Astrocyte (in vitro differentiated cells and primary cell): ENCODE data around the gene XYLT1. TPM values are rescaled to one million over a fixed set of nuclear protein-coding genes. Genes with fewer than 3 reads are reported as not detected.

Source experiments
- DNase-seq: peaks from one replicate; pipeline ENCODE4 v3.0.0-alpha.2; 2010; ENCODE audit warnings: low read depth
- FAIRE-seq: peaks from 2 replicates; lab custom pipeline; 2011; peaks lifted over from hg19 to GRCh38; lab: Jason Lieb, UNC
- H2AFZ ChIP-seq: 2 replicates; pipeline ENCODE4 v1.6.0; 2012; ENCODE audit warnings: low read depth, low read length, inconsistent platforms
- H3K27ac ChIP-seq: 2 replicates; pipeline ENCODE4 v1.5.1; 2011; ENCODE audit warnings: low read depth, low read length, inconsistent platforms
- H3K27me3 ChIP-seq: 2 replicates; pipeline ENCODE4 v1.6.0; 2011; ENCODE audit warnings: low read length, inconsistent platforms; ENCODE audit not compliant: insufficient read depth
- H3K36me3 ChIP-seq: 2 replicates; pipeline ENCODE4 v1.5.1; 2011; ENCODE audit warnings: low read length, inconsistent platforms; ENCODE audit not compliant: insufficient read depth
- H3K4me1 ChIP-seq: 2 replicates; pipeline ENCODE4 v1.5.1; 2011; ENCODE audit warnings: low read length, inconsistent platforms; ENCODE audit not compliant: insufficient read depth
- H3K4me2 ChIP-seq: 2 replicates; pipeline ENCODE4 v1.6.0; 2012; ENCODE audit warnings: low read length, inconsistent platforms
- H3K4me3 ChIP-seq: 2 replicates; pipeline ENCODE4 v1.5.1; 2011; ENCODE audit warnings: low read depth, mild to moderate bottlenecking, low read length, inconsistent platforms; ENCODE audit not compliant: insufficient read depth
- H3K79me2 ChIP-seq: 2 replicates; pipeline ENCODE4 v1.6.0; 2012; ENCODE audit warnings: mild to moderate bottlenecking, low read length, inconsistent platforms; ENCODE audit not compliant: insufficient read depth
- H3K9ac ChIP-seq: 2 replicates; pipeline ENCODE4 v1.6.0; 2012; ENCODE audit warnings: mild to moderate bottlenecking, low read length, inconsistent platforms
- H3K9me3 ChIP-seq: 2 replicates; pipeline ENCODE4 v1.5.1; 2012; ENCODE audit warnings: low read depth, mild to moderate bottlenecking, low read length, inconsistent platforms; ENCODE audit not compliant: insufficient read depth
- H4K20me1 ChIP-seq: 2 replicates; pipeline ENCODE4 v1.6.0; 2012; ENCODE audit warnings: low read length, inconsistent platforms; ENCODE audit not compliant: insufficient read depth
- H3K27ac Mint-ChIP-seq: one replicate; pipeline ENCODE4 v1.8.0; 2021; ENCODE audit warnings: mild to moderate bottlenecking, mixed read lengths; ENCODE audit not compliant: unreplicated experiment
- H3K27me3 Mint-ChIP-seq: one replicate; pipeline ENCODE4 v1.8.0; 2021; ENCODE audit warnings: low read depth, mixed read lengths; ENCODE audit not compliant: unreplicated experiment
- H3K36me3 Mint-ChIP-seq: one replicate; pipeline ENCODE4 v1.8.0; 2021; ENCODE audit warnings: low read depth, mixed read lengths; ENCODE audit not compliant: unreplicated experiment
- H3K4me1 Mint-ChIP-seq: one replicate; pipeline ENCODE4 v1.8.0; 2021; ENCODE audit warnings: low read depth, mixed read lengths; ENCODE audit not compliant: unreplicated experiment
- H3K4me3 Mint-ChIP-seq: one replicate; pipeline ENCODE4 v1.8.0; 2021; ENCODE audit warnings: mild to moderate bottlenecking, moderate library complexity, mixed read lengths; ENCODE audit not compliant: unreplicated experiment
- H3K9me3 Mint-ChIP-seq: one replicate; pipeline ENCODE4 v1.8.0; 2021; ENCODE audit warnings: mild to moderate bottlenecking, mixed read lengths; ENCODE audit not compliant: unreplicated experiment
- EZH2 ChIP-seq: IDR thresholded peaks from 2 replicates; pipeline ENCODE4 v1.6.1; 2012; ENCODE audit warnings: mild to moderate bottlenecking, low read length, inconsistent platforms; ENCODE audit not compliant: insufficient read depth
- total RNA-seq: library from RNA; stranded (reverse); gene quantifications from 2 replicates; pipeline ENCODE4 v1.2.1, GENCODE V29; 2021
- TF ChIP-seq, protein P1 (sequence below): IDR thresholded peaks from 2 replicates; pipeline ENCODE4 v1.5.1; 2011; ENCODE audit warnings: low read depth, mild to moderate bottlenecking, inconsistent platforms, low read length, moderate library complexity; ENCODE audit not compliant: insufficient read depth

The XYLT1 gene
- total RNA-seq, 1 donor from 2014 or later = 22.9 TPM

DNA sequence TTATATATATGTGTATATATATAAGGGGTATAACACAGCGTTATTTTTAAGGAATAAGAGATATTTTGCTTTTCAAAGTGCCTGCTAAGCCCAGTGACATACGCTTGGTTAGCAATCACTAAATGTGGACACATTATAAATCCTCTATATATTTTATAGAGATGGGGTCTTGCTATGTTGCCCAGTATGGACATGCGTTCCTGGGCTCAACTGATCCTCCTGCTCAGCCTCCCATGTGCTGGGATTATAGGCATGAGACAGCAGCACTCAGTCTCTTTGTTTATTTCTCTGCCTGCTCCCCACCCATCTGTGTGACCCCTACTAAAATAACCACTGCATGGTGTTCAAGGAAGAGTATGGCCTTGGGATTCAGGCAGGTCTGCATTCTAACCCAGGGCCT is 63.4 kb downstream of the XYLT1 start:
- H3K27me3 Mint-ChIP-seq = no peaks in the 10 kb centered on the region
- Histone ChIP-seq H3K79me2 (peaks cover 61% of the 10 kb centered on the region), H3K4me2 (no peak overlapping the region), H3K4me3 (no peak overlapping the region), H2AFZ (no peak overlapping the region), H3K27ac (no peak overlapping the region), H3K36me3 (no peaks in the 10 kb centered on the region), H3K9ac (no peak overlapping the region), H4K20me1 (peaks cover 82% of the 10 kb centered on the region), H3K4me1 (peaks cover 21% of the 10 kb centered on the region), H3K27me3 (no peaks in the 10 kb centered on the region), H3K9me3 (no peaks in the 10 kb centered on the region)
- TF ChIP-seq, protein P1, sequence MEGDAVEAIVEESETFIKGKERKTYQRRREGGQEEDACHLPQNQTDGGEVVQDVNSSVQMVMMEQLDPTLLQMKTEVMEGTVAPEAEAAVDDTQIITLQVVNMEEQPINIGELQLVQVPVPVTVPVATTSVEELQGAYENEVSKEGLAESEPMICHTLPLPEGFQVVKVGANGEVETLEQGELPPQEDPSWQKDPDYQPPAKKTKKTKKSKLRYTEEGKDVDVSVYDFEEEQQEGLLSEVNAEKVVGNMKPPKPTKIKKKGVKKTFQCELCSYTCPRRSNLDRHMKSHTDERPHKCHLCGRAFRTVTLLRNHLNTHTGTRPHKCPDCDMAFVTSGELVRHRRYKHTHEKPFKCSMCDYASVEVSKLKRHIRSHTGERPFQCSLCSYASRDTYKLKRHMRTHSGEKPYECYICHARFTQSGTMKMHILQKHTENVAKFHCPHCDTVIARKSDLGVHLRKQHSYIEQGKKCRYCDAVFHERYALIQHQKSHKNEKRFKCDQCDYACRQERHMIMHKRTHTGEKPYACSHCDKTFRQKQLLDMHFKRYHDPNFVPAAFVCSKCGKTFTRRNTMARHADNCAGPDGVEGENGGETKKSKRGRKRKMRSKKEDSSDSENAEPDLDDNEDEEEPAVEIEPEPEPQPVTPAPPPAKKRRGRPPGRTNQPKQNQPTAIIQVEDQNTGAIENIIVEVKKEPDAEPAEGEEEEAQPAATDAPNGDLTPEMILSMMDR = no peak
- no peak for TF ChIP-seq EZH2
- no peak for DNase-seq
- no peak overlapping the region for H3K27ac Mint-ChIP-seq
- FAIRE-seq = no peak
- no peaks in the 10 kb centered on the region for H3K9me3 Mint-ChIP-seq
- H3K4me1 Mint-ChIP-seq = peaks cover 22% of the 10 kb centered on the region
- H3K4me3 Mint-ChIP-seq = no peak overlapping the region
- peaks cover 5% of the 10 kb centered on the region for H3K36me3 Mint-ChIP-seq

DNA sequence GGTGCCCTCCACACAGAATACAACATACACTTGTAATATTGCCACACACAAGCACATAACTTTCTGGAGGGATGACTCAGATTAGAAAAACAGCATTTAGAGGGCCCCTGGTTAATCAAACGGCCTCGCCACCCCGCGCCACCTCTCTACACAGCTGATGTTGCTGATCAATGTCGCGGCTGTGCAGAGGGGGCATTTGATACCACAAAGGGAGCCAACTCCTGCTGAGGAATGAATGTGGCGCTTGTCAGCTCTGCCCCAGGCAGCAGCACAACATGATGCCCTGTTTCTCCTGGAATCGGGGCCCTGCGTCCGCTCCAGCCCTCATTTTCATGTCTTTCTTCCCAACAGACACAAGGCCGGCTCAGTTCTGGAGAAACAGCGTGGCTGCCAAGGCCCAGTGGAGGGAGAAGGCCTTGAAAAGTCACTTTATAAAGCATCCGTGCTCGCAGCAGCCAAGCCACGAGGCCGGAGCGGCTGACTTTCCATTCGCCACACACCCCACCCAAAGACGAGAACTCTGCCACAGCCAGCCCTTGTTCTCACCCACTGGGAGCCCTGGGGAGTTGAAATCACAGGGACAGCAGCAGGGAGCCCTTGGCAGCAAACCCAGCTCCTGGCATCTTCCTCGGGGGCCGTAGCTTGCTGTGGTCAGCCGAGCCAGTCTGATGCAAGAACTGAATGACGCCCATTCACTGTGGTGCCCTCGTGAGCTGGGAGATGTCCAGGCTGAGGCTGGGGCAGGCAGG is 65.6 kb downstream of the XYLT1 start:
- Mint-ChIP-seq H3K4me3 (no peak overlapping the region), H3K36me3 (peaks cover 5% of the 10 kb centered on the region), H3K4me1 (peaks cover 18% of the 10 kb centered on the region), H3K27ac (peak overlapping the region; percentile 26), H3K27me3 (no peaks in the 10 kb centered on the region), H3K9me3 (no peaks in the 10 kb centered on the region)
- no peak overlapping the region for H3K4me3 ChIP-seq
- peaks cover 58% of the 10 kb centered on the region for H3K79me2 ChIP-seq
- FAIRE-seq (no peak), DNase-seq (peak; percentile 84)
- no peaks in the 10 kb centered on the region for H3K27me3 ChIP-seq
- peak overlapping the region; percentile 64 for H2AFZ ChIP-seq
- H3K36me3 ChIP-seq = no peaks in the 10 kb centered on the region
- H3K9me3 ChIP-seq = no peaks in the 10 kb centered on the region
- peak overlapping the region; percentile 70 for H3K9ac ChIP-seq
- no peak for TF ChIP-seq EZH2
- TF ChIP-seq, protein P1 = no peak
- H3K27ac ChIP-seq = peak overlapping the region; percentile 75
- H3K4me2 ChIP-seq = peak overlapping the region; percentile 58
- H3K4me1 ChIP-seq = peaks cover 21% of the 10 kb centered on the region
- H4K20me1 ChIP-seq = peaks cover 79% of the 10 kb centered on the region

DNA sequence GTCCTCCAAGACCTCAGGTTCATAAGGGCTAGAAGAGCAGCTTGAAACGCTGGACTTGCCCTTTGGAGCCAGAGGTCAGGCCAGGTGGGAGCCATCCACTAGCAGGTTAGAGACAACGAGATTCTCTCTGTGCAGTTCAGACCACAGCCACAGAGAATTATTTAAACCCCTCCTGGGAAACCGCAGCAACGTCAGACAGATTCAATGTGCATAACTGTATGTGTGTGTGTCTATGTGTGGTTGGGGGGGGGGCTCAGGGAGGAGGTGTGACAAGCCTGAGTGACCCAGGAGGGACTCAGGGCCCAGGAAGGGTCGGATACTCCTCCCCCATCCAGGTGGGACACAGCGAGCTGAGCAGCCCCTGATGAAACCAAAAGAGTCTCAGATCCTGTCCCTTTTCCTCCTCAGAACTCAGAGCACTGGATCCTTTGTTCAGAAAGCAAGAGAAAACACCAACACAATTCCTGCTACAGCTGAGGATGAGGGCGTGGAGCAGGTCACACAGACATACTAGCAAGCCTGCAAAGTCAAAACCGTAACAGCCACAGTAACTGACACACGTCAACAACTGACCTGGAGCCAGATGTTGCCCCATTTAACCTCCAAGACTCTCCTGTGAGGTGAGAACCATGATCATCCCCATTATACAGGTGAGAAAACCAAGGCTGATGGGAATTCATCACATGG is 66.8 kb downstream of the XYLT1 start:
- Mint-ChIP-seq H3K27ac (no peak overlapping the region), H3K4me3 (no peak overlapping the region)

More for the DNA sequence above, 66.8 kb downstream of the XYLT1 start:
- H3K9me3 ChIP-seq = no peaks in the 10 kb centered on the region
- no peak overlapping the region for H2AFZ ChIP-seq
- TF ChIP-seq, protein P1 = no peak
- no peak for TF ChIP-seq EZH2
- no peaks in the 10 kb centered on the region for H3K27me3 ChIP-seq
- no peak for FAIRE-seq
- DNase-seq = no peak
- peaks cover 57% of the 10 kb centered on the region for H3K79me2 ChIP-seq
- peaks cover 21% of the 10 kb centered on the region for H3K4me1 ChIP-seq
- no peaks in the 10 kb centered on the region for H3K36me3 ChIP-seq
- no peaks in the 10 kb centered on the region for H3K9me3 Mint-ChIP-seq
- H3K4me2 ChIP-seq = no peak overlapping the region
- peaks cover 17% of the 10 kb centered on the region for H3K4me1 Mint-ChIP-seq
- peaks cover 5% of the 10 kb centered on the region for H3K36me3 Mint-ChIP-seq
- no peaks in the 10 kb centered on the region for H3K27me3 Mint-ChIP-seq
- H3K9ac ChIP-seq = no peak overlapping the region
- H4K20me1 ChIP-seq = peaks cover 80% of the 10 kb centered on the region
- H3K27ac ChIP-seq = no peak overlapping the region
- no peak overlapping the region for H3K4me3 ChIP-seq
